ENCODE results near the gene FOXL1. TPM values are rescaled to one million over a fixed set of nuclear protein-coding genes. Genes with fewer than 3 reads are reported as not detected.

The FOXL1 gene
- polyA plus RNA-seq, 1 donor (not counting 4 experiments of a cell fraction or from before 2014, with no cell fraction given), result 0.10 TPM

GRCh38 chr16:86591270-86591669 lies 12.9 kb downstream of the FOXL1 start:
- H3K79me2 ChIP-seq (ENCODE audit: control insufficient read depth, insufficient read depth, low read length), result no peaks in the 10 kb centered on the region
- no peak for TF ChIP-seq CTCF (optimal IDR thresholded peaks at IDR 0.05 in 1 of 3, IDR thresholded peaks at IDR 0.05 in 1 of 3, conservative IDR thresholded peaks at IDR 0.05 in 1 of 3; ENCODE audit: extremely low read depth in 1 of 3, insufficient read depth in 2 of 3, low read length in 3 of 3)
- no peak for TF ChIP-seq EZH2 (IDR thresholded peaks at IDR 0.05; ENCODE audit: low read length)
- no peak overlapping the region for H3K27ac ChIP-seq (ENCODE audit: control insufficient read depth, insufficient read depth, low read length)
- peaks cover 37% of the 10 kb centered on the region for H3K27me3 ChIP-seq (ENCODE audit: control insufficient read depth, extremely low read depth, insufficient read depth, low read length)
- no peak overlapping the region for H2AFZ ChIP-seq (ENCODE audit: control insufficient read depth, low read length)
- no peaks in the 10 kb centered on the region for H3K4me1 ChIP-seq (ENCODE audit: control insufficient read depth, extremely low read depth, insufficient read depth, low read length)
- no peak overlapping the region for H3K4me3 ChIP-seq (ENCODE audit: control insufficient read depth in 2 of 3, extremely low read depth in 1 of 3, insufficient read depth in 2 of 3, low read depth in 1 of 3, low read length in 3 of 3)
- dilution Hi-C loops (cut with MboI; ENCODE audit: extremely low pct_ligation_motif_present, low sequenced_read_pairs), result no loop called here
- no peak overlapping the region for H3K4me2 ChIP-seq (ENCODE audit: control insufficient read depth, extremely low read depth, insufficient read depth, low read depth, low read length)
- no peaks in the 10 kb centered on the region for H4K20me1 ChIP-seq (ENCODE audit: control insufficient read depth, extremely low read depth, insufficient read depth, low read length)
- no peak overlapping the region for H3K9ac ChIP-seq (ENCODE audit: control insufficient read depth, extremely low read depth, insufficient read depth, low read length)
- no peaks in the 10 kb centered on the region for H3K9me3 ChIP-seq (ENCODE audit: control insufficient read depth, low read depth, low read length)
- FAIRE-seq, result no peak
- H3K36me3 ChIP-seq (ENCODE audit: control insufficient read depth in 2 of 2, extremely low read depth in 1 of 2, insufficient read depth in 2 of 2, low read length in 2 of 2), result no peaks in the 10 kb centered on the region
- no peaks in the 10 kb centered on the region for H3K9me1 ChIP-seq (ENCODE audit: control insufficient read depth, extremely low read depth, insufficient read depth, low read length)
- DNase-seq (ENCODE audit: low read depth, low spot score), result no peak

- Histone ChIP-seq H3K9me1 (ENCODE audit: control insufficient read depth, extremely low read depth, insufficient read depth, low read length) (no peaks in the 10 kb centered on the region), H3K9me3 (ENCODE audit: control insufficient read depth, low read depth, low read length) (no peaks in the 10 kb centered on the region), H3K4me1 (ENCODE audit: control insufficient read depth, extremely low read depth, insufficient read depth, low read length) (no peaks in the 10 kb centered on the region), H3K27ac (ENCODE audit: control insufficient read depth, insufficient read depth, low read length) (no peak overlapping the region), H3K4me2 (ENCODE audit: control insufficient read depth, extremely low read depth, insufficient read depth, low read depth, low read length) (no peak overlapping the region), H3K36me3 (ENCODE audit: control insufficient read depth in 2 of 2, extremely low read depth in 1 of 2, insufficient read depth in 2 of 2, low read length in 2 of 2) (no peaks in the 10 kb centered on the region), H3K79me2 (ENCODE audit: control insufficient read depth, insufficient read depth, low read length) (no peaks in the 10 kb centered on the region), H3K27me3 (ENCODE audit: control insufficient read depth, extremely low read depth, insufficient read depth, low read length) (peaks cover 47% of the 10 kb centered on the region), H3K9ac (ENCODE audit: control insufficient read depth, extremely low read depth, insufficient read depth, low read length) (no peak overlapping the region), H4K20me1 (ENCODE audit: control insufficient read depth, extremely low read depth, insufficient read depth, low read length) (no peaks in the 10 kb centered on the region), H3K4me3 (ENCODE audit: control insufficient read depth in 2 of 3, extremely low read depth in 1 of 3, insufficient read depth in 2 of 3, low read depth in 1 of 3, low read length in 3 of 3) (no peak overlapping the region), H2AFZ (ENCODE audit: control insufficient read depth, low read length) (no peak overlapping the region)
- FAIRE-seq (no peak), DNase-seq (ENCODE audit: low read depth, low spot score) (no peak)
- dilution Hi-C loops (cut with MboI; ENCODE audit: extremely low pct_ligation_motif_present, low sequenced_read_pairs), result no loop called here
- no peak for TF ChIP-seq EZH2 (IDR thresholded peaks at IDR 0.05; ENCODE audit: low read length)
- no peak for TF ChIP-seq CTCF (optimal IDR thresholded peaks at IDR 0.05 in 1 of 3, IDR thresholded peaks at IDR 0.05 in 1 of 3, conservative IDR thresholded peaks at IDR 0.05 in 1 of 3; ENCODE audit: extremely low read depth in 1 of 3, insufficient read depth in 2 of 3, low read length in 3 of 3)
Measured at GRCh38 chr16:86593913-86594620, 15.7 kb downstream of the FOXL1 start.

All from keratinocyte (primary cell).